Astrocyte of the cerebellum (primary cell): ENCODE data around the gene GALK2.

Experiments
- DNase-seq: peaks from one replicate; pipeline ENCODE4 v3.0.0-alpha.2; 2011; ENCODE audit warnings: low read depth
- H3K4me3 ChIP-seq: 2 replicates; pipeline ENCODE4 v1.5.1; 2011; ENCODE audit warnings: mild to moderate bottlenecking, low read depth, low read length, moderate library complexity
- in situ Hi-C: cut with HindIII; loops from 2 replicates; pipeline ENCODE4 v1.10.0; 2017; ENCODE audit warnings: low sequenced_read_pairs
- TF ChIP-seq, protein P1 (sequence below): IDR thresholded peaks from 2 replicates; pipeline ENCODE4 v1.5.1; 2012; ENCODE audit warnings: low read length, low read depth, moderate library complexity, mild to moderate bottlenecking; ENCODE audit errors: missing control alignments

GALK2 gene

DNA sequence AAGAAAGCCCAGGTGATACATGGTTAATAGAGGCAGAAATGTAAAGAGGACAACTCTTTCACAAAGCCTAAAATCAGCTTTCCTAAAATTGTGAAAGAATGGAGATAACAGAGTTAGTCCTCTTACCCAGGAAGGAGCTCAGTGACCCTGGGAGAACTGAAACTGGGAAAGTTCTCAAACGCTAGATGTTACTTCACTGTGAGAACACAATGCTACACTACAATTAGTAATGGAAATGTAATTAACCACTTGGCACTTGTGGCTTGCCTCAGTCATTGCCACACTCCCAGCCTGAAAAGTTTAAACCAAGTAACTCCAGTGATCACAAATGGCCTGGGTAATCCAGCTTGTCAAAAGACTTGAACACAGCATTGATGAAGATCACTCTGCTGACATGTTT, 150.3 kb downstream of the GALK2 start:
- no peak for DNase-seq
- TF ChIP-seq, protein P1, sequence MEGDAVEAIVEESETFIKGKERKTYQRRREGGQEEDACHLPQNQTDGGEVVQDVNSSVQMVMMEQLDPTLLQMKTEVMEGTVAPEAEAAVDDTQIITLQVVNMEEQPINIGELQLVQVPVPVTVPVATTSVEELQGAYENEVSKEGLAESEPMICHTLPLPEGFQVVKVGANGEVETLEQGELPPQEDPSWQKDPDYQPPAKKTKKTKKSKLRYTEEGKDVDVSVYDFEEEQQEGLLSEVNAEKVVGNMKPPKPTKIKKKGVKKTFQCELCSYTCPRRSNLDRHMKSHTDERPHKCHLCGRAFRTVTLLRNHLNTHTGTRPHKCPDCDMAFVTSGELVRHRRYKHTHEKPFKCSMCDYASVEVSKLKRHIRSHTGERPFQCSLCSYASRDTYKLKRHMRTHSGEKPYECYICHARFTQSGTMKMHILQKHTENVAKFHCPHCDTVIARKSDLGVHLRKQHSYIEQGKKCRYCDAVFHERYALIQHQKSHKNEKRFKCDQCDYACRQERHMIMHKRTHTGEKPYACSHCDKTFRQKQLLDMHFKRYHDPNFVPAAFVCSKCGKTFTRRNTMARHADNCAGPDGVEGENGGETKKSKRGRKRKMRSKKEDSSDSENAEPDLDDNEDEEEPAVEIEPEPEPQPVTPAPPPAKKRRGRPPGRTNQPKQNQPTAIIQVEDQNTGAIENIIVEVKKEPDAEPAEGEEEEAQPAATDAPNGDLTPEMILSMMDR, result no peak
- in situ Hi-C loops, result no loop called here
- no peak overlapping the region for H3K4me3 ChIP-seq

DNA sequence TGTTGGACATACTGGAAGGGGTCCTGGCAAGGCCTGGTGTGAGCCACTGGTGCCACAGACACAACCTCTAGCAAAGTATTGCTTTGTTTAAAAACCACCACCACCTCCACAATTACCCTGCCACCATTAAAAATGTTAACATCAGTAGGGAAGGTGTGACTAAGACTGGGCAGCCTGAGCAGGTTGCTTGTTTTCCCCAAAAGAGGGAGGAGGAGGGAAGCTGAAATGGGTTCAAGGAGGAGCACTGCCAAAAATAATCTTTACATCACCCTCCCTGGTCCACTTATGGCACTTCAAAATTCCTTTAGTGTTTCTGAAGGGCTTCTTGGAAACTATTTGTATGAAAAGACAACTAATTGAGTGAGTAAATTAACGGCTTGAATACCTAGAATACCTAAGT, 153.2 kb downstream of the GALK2 start:
- H3K4me3 ChIP-seq, result no peak overlapping the region
- in situ Hi-C loops, result no loop called here
- TF ChIP-seq, protein P1, result no peak
- DNase-seq, result no peak

DNA sequence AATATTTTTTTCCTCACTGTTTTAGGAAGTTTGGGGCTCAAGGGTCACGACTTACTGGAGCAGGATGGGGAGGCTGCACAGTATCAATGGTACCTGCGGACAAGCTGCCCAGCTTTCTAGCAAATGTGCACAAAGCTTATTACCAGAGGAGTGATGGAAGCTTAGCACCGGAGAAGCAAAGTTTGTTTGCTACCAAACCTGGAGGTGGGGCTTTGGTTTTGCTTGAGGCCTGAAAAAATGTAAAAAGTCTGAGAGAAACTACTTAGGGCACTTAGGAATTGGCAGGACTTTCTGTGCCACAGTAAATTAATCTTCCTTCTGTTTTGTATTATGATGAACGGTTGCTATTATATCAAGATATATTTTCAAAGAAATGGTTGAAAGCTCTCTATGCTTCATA, 157.9 kb downstream of the GALK2 start:
- in situ Hi-C loops, result no loop called here
- TF ChIP-seq, protein P1, result no peak
- no peak for DNase-seq

DNA sequence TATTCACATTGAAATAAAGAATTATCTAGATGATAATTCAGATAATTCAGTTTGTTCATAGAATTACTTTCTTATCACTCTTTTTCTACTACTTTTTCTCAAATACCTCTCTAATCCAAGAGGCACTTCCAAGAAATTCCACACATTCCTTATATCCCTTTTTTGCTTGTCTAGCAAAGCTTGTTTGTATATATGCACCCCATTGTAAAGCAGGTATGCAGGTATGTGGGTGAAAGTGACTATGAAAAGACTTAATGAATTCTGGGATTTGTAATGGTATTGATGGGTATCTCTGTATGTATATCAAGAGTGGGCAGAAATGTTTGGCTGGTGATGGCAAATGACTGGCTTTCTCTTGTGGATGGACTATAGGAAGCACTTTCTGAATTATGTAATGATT, 158.9 kb downstream of the GALK2 start:
- in situ Hi-C loops, result no loop called here
- TF ChIP-seq, protein P1, result no peak

More for the DNA sequence above, 157.9 kb downstream of the GALK2 start:
- no peak overlapping the region for H3K4me3 ChIP-seq

DNA sequence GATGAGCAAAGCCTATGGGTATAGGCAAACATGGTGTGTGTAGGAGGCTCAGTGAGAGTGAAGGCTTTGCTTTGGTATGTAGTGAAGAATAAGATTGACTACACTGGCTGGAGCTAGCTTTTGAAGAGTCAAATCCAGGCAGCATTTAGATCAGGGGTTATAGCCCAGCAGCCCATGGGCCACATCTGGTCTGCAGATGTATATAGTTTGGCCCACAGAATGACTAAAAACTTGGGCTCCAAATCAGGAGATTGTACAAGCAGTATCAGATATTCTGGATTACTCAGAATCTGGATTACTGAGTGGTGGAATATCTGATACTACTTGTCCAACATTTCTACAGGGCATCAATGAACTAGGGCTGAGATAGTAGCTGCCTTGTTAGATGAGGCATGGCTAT, 160.1 kb downstream of the GALK2 start:
- in situ Hi-C loops, result no loop called here
- DNase-seq, result no peak
- H3K4me3 ChIP-seq, result no peak overlapping the region
- TF ChIP-seq, protein P1, result no peak

More for the DNA sequence above, 158.9 kb downstream of the GALK2 start:
- DNase-seq, result no peak
- H3K4me3 ChIP-seq, result no peak overlapping the region

DNA sequence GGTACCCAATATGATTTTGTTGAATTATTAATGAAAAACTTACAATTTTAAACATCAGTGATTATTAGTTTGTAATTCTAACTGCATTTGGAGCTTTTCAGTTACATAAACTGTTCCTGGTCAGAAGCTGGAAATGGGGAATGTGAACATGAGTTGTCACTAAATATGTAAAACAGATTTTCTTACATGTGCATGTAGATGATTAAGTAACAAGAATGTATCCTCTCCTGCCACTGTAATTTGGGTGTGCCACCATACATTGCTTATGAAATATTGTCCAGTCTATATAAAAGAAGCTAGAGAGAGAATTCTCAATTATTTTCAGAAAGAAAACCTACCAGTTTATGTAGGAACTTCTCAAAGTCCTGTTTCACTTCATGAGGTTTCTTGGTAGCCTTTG, 161.4 kb downstream of the GALK2 start:
- H3K4me3 ChIP-seq, result no peak overlapping the region
- DNase-seq, result no peak
- in situ Hi-C loops, result no loop called here
- TF ChIP-seq, protein P1, result no peak

DNA sequence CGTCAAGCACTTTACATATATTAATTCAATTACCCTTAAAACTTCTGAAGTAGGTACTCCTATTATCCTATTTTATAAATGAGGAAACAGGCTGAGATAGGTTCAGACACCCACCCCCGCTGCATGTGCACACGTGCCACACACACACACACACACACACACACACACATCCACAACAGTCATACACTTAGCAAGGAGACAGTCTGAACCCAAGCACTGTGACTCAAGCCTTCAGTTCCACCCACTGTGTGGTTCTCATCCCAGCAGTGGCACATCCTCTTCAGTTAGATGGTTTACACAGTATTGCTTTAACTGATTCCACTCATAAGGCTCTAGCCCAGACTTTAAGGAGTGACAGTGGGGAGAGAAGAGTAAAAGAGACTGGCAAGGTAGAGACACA, 161.9 kb downstream of the GALK2 start:
- TF ChIP-seq, protein P1, result no peak
- no peak for DNase-seq
- H3K4me3 ChIP-seq, result no peak overlapping the region
- in situ Hi-C loops, result no loop called here
